ENCODE results near the gene VMP1. TPM values are rescaled to one million over a fixed set of nuclear protein-coding genes. Genes with fewer than 3 reads are reported as not detected.
"Not testable (repeated sequence)": the region's sequence is repeated elsewhere in the genome, so short reads cannot be mapped to it uniquely, and the experiment has no call there.

VMP1 gene
- total RNA-seq, 1 experiment from 2014 or later, result 277 TPM

DNA sequence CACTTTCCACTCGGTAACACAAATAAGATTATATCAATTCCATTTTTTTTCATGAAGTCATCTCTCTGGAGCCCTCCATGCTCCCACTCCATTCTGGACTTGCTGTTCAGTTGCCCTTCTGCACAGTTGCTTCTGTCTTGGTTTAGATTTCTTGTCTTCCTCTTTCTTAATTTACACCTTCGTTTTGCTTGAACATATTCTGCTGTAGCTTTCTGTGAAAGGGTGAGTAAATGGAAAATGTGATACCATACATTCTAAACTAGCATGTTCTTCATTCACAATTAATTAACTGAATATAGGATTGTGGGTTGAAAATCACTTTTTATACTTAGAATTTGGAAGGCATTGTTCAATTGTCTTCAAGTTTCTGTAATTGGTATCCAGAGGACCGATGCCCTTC, 69.6 kb downstream of the VMP1 start:
- intact Hi-C loops (cut with micrococcal nuclease; ENCODE audit: unreplicated experiment), result no loop called here
- H3K27me3 Mint-ChIP-seq (ENCODE audit: insufficient read depth, unreplicated experiment), result no peaks in the 10 kb centered on the region
- DNase-seq, result no peak
- no peaks in the 10 kb centered on the region; the same call in 1 of the 2 replicates for H3K36me3 ChIP-seq (ENCODE audit: control insufficient read depth, insufficient read depth, low read length)
- H3K9me3 ChIP-seq, result no peaks in the 10 kb centered on the region
- peaks cover 21% of the 10 kb centered on the region for H3K4me1 Mint-ChIP-seq (ENCODE audit: low read depth, unreplicated experiment)
- H3K9me3 Mint-ChIP-seq (ENCODE audit: unreplicated experiment), result peaks cover 10% of the 10 kb centered on the region
- no peak overlapping the region for H3K4me3 ChIP-seq (ENCODE audit: low read depth, low read length)
- ChIA-PET POLR2A (no interaction called here), CTCF (no interaction called here)
- no TSS peak for BruUV-seq (replicated peaks)
- peaks cover 50% of the 10 kb centered on the region for H3K36me3 Mint-ChIP-seq (ENCODE audit: insufficient read depth, unreplicated experiment)
- peaks cover 26% of the 10 kb centered on the region for H3K4me1 ChIP-seq
- H3K27me3 ChIP-seq (replicated peaks; ENCODE audit: control insufficient read depth, insufficient read depth, low read length), result no peaks in the 10 kb centered on the region
- TF ChIP-seq, protein P1, sequence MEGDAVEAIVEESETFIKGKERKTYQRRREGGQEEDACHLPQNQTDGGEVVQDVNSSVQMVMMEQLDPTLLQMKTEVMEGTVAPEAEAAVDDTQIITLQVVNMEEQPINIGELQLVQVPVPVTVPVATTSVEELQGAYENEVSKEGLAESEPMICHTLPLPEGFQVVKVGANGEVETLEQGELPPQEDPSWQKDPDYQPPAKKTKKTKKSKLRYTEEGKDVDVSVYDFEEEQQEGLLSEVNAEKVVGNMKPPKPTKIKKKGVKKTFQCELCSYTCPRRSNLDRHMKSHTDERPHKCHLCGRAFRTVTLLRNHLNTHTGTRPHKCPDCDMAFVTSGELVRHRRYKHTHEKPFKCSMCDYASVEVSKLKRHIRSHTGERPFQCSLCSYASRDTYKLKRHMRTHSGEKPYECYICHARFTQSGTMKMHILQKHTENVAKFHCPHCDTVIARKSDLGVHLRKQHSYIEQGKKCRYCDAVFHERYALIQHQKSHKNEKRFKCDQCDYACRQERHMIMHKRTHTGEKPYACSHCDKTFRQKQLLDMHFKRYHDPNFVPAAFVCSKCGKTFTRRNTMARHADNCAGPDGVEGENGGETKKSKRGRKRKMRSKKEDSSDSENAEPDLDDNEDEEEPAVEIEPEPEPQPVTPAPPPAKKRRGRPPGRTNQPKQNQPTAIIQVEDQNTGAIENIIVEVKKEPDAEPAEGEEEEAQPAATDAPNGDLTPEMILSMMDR (IDR thresholded peaks at IDR 0.05; ENCODE audit: insufficient read depth in 1 of 2, low read depth in 1 of 2, low read length in 1 of 2, severe bottlenecking in 1 of 2, unreplicated experiment in 1 of 2), result no peak
- no peak overlapping the region for H3K27ac Mint-ChIP-seq (ENCODE audit: unreplicated experiment)
- no peak overlapping the region for H3K4me3 Mint-ChIP-seq (ENCODE audit: unreplicated experiment)

DNA sequence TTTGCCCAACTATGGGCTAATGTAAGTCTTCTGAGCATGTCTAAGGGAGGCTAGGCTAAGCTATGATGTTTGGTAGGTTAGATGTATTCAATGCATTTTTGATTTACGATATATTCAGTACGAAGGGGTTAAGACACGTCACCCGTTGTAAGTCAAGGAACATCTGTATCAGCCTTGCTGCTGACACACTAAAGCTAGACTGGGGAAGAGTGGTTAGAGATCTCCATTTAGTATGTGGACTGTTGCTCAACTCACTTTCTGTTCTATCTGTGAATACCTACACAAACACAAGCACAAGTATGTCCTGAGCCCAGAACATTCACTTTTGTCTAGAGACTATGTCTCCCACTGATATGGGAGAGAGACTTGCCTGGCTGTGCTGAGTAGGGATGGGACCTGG, 71.5 kb downstream of the VMP1 start:
- intact Hi-C loops (cut with micrococcal nuclease; ENCODE audit: unreplicated experiment), result no loop called here
- BruUV-seq (replicated peaks), result no TSS peak

DNA sequence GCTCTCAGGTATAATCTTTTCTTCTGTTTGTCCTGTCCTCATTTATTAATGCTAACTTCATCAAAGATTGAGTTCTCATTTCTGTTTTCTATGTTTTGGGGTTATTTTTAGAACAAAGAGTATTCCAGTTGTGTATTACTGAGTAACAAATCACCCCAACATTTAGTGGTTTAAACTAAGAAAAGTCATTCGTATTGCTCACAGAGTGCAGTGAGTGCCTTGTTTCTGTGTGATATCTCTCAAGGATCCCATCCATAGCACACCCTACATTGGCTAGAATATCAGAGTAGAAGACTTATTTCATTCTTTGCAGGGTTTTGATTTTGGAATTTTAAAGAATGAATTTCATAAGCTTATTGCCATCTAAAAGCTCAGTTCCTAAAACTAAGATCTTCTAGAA, 72.1 kb downstream of the VMP1 start:
- Histone ChIP-seq H3K4me1 (peaks cover 45% of the 10 kb centered on the region), H3K27me3 (replicated peaks; ENCODE audit: control insufficient read depth, insufficient read depth, low read length) (no peaks in the 10 kb centered on the region), H3K36me3 (ENCODE audit: control insufficient read depth, insufficient read depth, low read length) (no peaks in the 10 kb centered on the region), H3K4me3 (ENCODE audit: low read depth, low read length) (no peak overlapping the region), H3K9me3 (no peaks in the 10 kb centered on the region)
- peaks cover 10% of the 10 kb centered on the region for H3K9me3 Mint-ChIP-seq (ENCODE audit: unreplicated experiment)
- H3K27ac Mint-ChIP-seq (ENCODE audit: unreplicated experiment), result no peak overlapping the region
- intact Hi-C loops (cut with micrococcal nuclease; ENCODE audit: unreplicated experiment), result no loop called here
- H3K4me1 Mint-ChIP-seq (ENCODE audit: low read depth, unreplicated experiment), result peaks cover 36% of the 10 kb centered on the region
- ChIA-PET CTCF (no interaction called here), POLR2A (interaction anchor here (1.4 kb wide), 1 partner anchor 58 kb away, joined by 7 read pairs; no protein-coding TSS in a partner anchor)
- H3K4me3 Mint-ChIP-seq (ENCODE audit: unreplicated experiment), result no peak overlapping the region
- no peaks in the 10 kb centered on the region for H3K27me3 Mint-ChIP-seq (ENCODE audit: insufficient read depth, unreplicated experiment)
- peaks cover 70% of the 10 kb centered on the region for H3K36me3 Mint-ChIP-seq (ENCODE audit: insufficient read depth, unreplicated experiment)
- no TSS peak for BruUV-seq (replicated peaks)
- TF ChIP-seq, protein P1 (IDR thresholded peaks at IDR 0.05; ENCODE audit: insufficient read depth in 1 of 2, low read depth in 1 of 2, low read length in 1 of 2, severe bottlenecking in 1 of 2, unreplicated experiment in 1 of 2), result no peak
- no peak for DNase-seq

More for the DNA sequence above, 71.5 kb downstream of the VMP1 start:
- no peaks in the 10 kb centered on the region for H3K27me3 Mint-ChIP-seq (ENCODE audit: insufficient read depth, unreplicated experiment)
- Histone ChIP-seq H3K9me3 (no peaks in the 10 kb centered on the region), H3K36me3 (ENCODE audit: control insufficient read depth, insufficient read depth, low read length) (no peaks in the 10 kb centered on the region), H3K4me1 (peaks cover 45% of the 10 kb centered on the region), H3K27me3 (replicated peaks; ENCODE audit: control insufficient read depth, insufficient read depth, low read length) (no peaks in the 10 kb centered on the region), H3K4me3 (ENCODE audit: low read depth, low read length) (no peak overlapping the region)
- peaks cover 10% of the 10 kb centered on the region for H3K9me3 Mint-ChIP-seq (ENCODE audit: unreplicated experiment)
- TF ChIP-seq, protein P1 (IDR thresholded peaks at IDR 0.05; ENCODE audit: insufficient read depth in 1 of 2, low read depth in 1 of 2, low read length in 1 of 2, severe bottlenecking in 1 of 2, unreplicated experiment in 1 of 2), result no peak
- ChIA-PET CTCF (no interaction called here), POLR2A (interaction anchor here (0.6 to 1.4 kb wide), 2 partner anchors 50 to 58 kb away, joined by 3 to 7 read pairs; no protein-coding TSS in a partner anchor)
- DNase-seq, result no peak
- H3K4me1 Mint-ChIP-seq (ENCODE audit: low read depth, unreplicated experiment), result peaks cover 31% of the 10 kb centered on the region
- H3K4me3 Mint-ChIP-seq (ENCODE audit: unreplicated experiment), result no peak overlapping the region
- H3K27ac Mint-ChIP-seq (ENCODE audit: unreplicated experiment), result peak overlapping the region; percentile 56
- peaks cover 64% of the 10 kb centered on the region for H3K36me3 Mint-ChIP-seq (ENCODE audit: insufficient read depth, unreplicated experiment)

DNA sequence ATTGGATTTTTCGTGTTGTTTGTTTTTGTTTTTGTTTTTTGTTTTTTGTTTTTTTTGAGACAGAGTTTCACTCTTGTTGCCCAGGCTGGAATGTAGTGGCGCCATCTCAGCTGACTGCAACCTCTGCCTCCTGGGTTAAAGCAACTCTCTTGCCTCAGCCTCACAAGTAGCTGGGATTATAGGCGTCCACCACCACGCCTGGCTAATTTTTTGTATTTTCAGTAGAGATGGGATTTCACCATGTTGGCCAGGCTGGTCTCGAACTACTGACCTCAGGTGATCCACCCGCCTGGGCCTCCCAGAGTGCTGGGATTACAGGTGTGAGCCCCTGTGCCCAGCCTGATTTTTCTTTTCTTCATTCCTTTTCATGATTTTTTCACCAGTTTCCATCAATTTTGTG, 73.1 kb downstream of the VMP1 start:
- peaks cover 55% of the 10 kb centered on the region for H3K4me1 ChIP-seq
- intact Hi-C loops (cut with micrococcal nuclease; ENCODE audit: unreplicated experiment); H3K36me3 ChIP-seq (ENCODE audit: control insufficient read depth, insufficient read depth, low read length); POLR2A ChIA-PET; H3K4me3 Mint-ChIP-seq (ENCODE audit: unreplicated experiment); BruUV-seq (replicated peaks); H3K9me3 Mint-ChIP-seq (ENCODE audit: unreplicated experiment); DNase-seq; H3K27me3 ChIP-seq (replicated peaks; ENCODE audit: control insufficient read depth, insufficient read depth, low read length); H3K9me3 ChIP-seq; H3K27me3 Mint-ChIP-seq (ENCODE audit: insufficient read depth, unreplicated experiment); H3K4me3 ChIP-seq (ENCODE audit: low read depth, low read length): not testable (repeated sequence)
- H3K4me1 Mint-ChIP-seq (ENCODE audit: low read depth, unreplicated experiment), result peaks cover 37% of the 10 kb centered on the region
- CTCF ChIA-PET, result interaction anchor here (0.6 kb wide), 1 partner anchor 19 kb away, joined by 5 read pairs; no protein-coding TSS in a partner anchor
- peaks cover 65% of the 10 kb centered on the region for H3K36me3 Mint-ChIP-seq (ENCODE audit: insufficient read depth, unreplicated experiment)
- H3K27ac Mint-ChIP-seq (ENCODE audit: unreplicated experiment), result peak overlapping the region; percentile 32
